HG03565 (cell line): ENCODE results near the gene NFKBIZ.
A peak's percentile ranks its signal among the peaks of the same experiment; 100 is the strongest.

Experiments
- ATAC-seq: cut with Tn5 transposase; IDR thresholded peaks from one replicate; pipeline ENCODE4 v1.9.1; 2021; ENCODE audit warnings: mild to moderate bottlenecking, moderate library complexity; ENCODE audit not compliant: unreplicated experiment

The NFKBIZ gene

DNA sequence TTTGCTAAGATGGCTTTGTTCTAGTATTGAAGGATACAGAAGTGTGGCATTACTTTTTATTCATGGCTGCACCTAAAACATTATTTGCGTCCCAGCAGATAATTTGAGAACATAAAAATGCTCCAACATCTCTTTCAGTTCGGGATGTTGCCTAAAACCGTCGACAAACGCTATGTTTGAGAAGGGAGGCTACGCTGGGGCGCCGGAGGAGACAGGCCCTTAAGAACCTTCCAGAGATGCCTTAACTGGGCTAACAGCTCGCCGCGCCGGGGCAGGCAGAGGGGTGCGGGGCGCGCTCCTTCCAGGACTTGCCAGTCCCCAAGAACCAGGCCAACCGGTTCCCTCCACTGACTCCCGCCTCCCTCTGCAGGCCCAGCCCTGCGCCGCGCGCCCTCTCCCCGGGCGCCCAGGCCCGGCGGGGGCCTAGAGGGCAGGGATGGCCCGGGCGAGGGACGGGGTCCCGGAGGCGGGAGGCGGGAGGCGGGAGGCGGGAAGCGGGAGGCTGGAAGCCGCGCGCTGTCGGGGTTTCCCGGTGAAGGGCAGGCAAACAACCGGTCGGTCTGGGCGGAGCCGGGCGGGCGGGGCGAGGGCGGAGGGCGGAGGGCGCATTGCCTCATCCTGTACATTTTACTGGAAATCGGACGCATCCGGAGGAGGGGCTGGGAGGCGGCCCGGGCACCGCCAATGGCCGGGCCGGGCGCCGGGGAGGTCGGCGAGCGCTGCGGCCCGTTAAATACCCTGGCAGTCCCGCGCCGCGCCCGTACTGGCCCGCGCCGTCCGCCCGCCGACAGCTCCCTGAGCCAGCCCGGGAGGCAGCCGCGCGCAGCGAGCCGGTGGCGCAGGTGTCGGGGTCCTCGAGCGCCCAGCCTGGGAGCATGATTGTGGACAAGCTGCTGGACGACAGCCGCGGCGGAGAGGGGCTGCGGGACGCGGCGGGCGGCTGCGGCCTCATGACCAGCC is at the start of gene NFKBIZ:
Gene NFKBIZ (plus strand): TSS at position 761 of the 960 bp plus-strand sequence. CDS start 115 bp downstream, at position 876.
- ATAC-seq, result peak; percentile 56

DNA sequence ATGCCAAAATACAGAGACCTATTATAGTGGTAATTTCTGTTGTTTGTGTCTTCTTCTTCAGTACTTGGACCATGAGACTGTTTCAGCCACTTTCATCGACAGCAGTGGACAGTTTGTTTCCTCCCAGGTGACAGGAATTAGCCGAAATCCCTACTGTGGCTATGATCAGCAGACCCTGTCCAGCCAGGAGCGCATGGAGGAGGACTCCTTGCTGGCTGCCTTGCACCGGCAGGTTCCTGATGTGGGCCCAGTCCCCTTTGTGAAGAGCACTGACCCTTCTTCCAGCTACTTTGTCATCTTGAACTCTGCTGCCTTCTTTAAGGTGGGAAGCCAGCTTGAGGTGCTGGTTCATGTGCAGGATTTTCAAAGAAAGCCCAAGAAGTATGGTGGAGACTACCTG is 48.1 kb upstream of the NFKBIZ start:
- ATAC-seq, result no peak

- no peak for ATAC-seq
These were observed 47.1 kb upstream of the NFKBIZ start for GRCh38 chr3:101802179-101802578.

GRCh38 chr3:101803173-101803782 is 46.0 kb upstream of the NFKBIZ start:
- ATAC-seq, result peak; percentile 94

GRCh38 chr3:101803939-101804338 is 45.4 kb upstream of the NFKBIZ start:
- no peak for ATAC-seq

DNA sequence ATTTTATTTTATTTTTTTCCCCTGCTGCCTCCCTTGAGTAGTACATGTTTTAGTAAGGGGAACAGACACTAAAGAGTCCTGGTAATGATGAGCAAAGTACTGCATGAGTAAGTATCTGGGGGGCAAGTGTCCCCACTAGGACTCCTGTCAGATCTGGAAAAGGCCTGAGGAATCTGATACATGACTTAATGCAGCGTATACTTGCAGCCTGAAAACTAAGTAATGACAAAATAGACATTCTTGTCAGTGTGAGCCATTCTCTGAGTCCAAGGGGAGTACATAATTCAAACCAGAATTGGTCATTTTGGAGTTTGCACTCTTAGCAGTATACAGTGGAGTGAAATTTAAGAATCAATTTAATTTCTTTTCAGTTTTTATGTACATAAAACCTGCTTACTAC is 42.8 kb upstream of the NFKBIZ start:
- ATAC-seq, result no peak

GRCh38 chr3:101807888-101808287 is 41.4 kb upstream of the NFKBIZ start:
- ATAC-seq, result peak; percentile 59

DNA sequence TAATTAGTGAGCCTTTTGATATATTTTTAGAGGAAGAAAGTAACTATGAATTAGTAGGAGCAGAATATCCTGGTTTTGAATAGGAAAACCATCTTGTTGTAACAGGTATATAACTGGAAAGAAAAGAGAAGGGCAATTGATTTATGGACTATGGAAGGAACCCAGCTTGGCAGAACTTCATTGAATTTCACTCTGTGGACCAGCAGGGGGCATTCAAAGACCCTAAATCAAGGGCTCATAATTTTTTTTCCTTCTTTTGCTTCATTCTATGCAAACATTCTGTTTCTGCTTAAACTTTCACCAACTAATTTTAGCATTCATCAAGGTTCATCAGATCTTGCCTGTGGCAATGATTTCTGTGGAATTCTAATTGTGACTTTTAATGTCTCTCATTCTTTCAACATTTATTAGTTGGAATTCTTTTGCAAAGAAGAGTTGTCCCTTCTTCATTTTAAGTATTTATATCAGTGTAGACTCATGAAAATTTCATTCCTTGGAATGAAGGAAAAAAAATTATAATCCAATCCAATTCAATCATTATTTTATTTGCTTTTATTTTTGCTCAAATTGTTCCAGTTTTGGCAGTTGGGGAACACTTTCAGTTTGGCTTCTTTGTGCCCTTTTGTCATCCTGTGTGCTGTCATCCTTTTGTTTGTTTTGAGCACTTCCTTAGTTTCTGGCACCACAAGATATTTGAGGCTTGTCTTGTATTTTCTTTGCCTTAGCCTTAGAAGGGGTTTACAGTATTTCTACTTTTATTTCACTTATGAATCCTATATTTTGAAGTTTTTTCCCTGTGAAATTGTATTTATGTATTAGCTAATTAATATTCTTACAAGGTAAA is 39.9 kb upstream of the NFKBIZ start:
- ATAC-seq, result peak; percentile 29

- no peak for ATAC-seq
These were observed 39.3 kb upstream of the NFKBIZ start for GRCh38 chr3:101810022-101810418.

DNA sequence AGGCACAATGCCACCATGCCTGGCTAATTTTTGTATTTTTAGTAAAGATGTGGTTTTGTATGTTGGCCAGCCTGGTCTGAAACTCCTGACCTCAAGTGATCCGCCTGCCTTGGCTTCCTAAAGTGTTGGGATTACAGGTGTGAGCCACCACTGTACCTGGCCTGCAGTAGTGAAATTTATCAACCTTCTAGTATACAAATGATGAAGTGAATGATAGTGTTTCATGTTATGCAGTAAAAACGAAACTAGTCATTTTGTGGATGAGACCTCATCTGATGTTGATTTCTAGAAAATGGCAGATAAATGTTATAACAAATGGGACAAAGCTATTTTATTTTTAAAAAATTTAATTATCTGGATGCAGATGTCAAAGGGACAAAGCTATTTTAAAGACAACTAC is 37.4 kb upstream of the NFKBIZ start:
- ATAC-seq, result no peak

- no peak for ATAC-seq
These were observed 36.4 kb upstream of the NFKBIZ start for GRCh38 chr3:101812895-101813294.

GRCh38 chr3:101813817-101814440 is 35.4 kb upstream of the NFKBIZ start:
- no peak for ATAC-seq

DNA sequence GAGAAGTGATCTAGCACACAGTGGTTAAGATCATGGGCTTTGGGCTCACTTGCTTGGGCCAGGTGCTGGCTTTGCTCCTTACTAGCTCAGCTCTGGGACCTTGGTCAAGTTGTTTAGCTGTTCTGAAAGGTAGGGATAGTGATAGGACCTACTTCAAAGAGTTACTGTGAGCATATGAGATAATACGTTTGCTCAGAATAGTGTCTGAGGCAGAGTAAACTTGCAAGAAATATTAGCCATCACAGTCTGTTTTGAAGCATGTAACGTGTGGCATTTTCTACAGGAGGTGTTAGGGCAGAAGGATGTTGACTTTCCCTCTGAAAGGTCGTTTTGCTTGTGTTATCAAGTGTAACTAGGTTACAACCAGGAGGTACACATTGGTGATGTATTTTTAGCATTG is 34.5 kb upstream of the NFKBIZ start:
- ATAC-seq, result no peak

DNA sequence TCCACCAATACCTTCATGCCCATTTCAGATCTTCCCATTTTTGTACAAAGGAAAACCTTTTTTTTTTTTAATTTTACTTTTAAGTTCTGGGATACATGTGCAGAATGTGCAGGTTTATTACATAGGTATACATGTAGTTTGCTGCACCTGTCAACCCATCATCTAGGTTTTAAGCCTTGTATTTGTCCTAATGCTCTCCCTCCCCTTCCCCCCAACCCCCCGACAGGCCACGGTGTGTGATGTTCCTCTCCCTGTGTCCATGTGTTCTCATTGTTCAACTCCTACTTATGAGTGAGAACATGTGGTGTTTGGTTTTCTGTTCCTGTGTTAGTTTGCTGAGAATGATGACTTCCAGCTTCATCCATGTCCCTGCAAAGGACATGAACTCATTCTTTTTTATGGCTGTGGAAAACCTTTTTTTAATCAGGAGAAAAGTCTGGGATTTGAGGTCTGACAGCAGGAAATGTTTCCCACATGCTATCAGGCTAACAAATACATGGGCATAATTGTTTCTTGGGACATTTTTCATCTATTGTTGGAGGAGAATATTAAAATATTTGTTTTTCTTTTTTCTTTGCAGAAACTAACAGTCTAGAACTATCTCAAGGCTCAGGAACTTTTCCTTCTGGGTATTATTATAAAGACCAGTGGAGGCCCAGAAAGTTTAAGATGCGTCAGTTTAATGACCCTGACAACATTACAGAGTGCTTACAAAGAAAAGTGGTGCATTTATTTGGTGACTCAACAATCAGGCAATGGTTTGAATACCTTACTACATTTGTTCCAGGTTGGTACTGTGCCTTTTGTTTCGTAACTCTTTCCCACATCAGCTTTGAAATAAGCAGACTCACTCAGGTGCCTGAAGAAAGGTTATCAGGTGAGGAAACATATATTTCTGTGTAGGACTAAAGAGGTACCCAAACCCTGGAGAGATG is 32.8 kb upstream of the NFKBIZ start:
- no peak for ATAC-seq

GRCh38 chr3:101817992-101818391 is 31.3 kb upstream of the NFKBIZ start:
- ATAC-seq, result no peak

DNA sequence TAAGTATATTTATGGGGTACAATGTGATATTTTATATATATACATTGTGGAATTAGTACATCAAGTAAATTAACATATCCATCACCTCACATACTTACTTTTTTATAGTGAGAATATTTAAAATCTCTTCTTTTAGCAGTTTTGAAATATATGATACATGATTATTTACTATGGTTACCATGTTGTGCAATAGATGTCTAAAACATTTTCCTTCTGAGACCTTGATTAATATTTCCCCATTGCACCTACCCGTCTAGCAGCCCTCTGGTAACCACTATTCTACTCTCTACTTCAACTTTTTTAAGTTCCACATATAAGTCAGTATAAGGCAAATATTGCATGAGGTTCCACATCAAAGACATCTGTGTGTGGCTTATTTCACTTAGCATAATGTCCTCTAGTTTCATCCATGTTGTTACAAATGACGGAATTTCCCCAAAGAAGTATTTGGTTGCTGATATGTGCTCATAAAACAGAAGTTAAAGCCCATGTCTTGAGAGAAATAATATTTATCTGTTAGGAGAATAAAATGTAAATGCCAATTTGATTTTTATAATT is 29.6 kb upstream of the NFKBIZ start:
- ATAC-seq, result peak; percentile 53

DNA sequence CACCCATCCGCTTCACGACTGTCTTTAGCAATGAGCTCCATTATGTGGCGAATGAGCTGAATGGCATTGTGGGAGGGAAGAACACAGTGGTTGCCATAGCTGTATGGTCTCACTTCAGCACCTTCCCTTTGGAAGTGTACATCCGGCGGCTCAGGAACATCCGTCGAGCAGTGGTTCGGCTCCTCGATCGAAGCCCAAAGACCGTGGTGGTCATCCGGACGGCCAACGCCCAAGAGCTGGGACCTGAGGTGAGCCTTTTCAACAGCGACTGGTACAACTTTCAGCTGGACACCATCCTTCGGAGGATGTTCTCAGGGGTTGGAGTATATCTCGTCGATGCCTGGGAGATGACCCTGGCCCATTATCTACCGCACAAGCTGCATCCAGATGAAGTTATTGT is 27.8 kb upstream of the NFKBIZ start:
- ATAC-seq, result no peak

- no peak for ATAC-seq
These were observed 25.8 kb upstream of the NFKBIZ start for GRCh38 chr3:101823525-101823924.

GRCh38 chr3:101824702-101825101 is 24.6 kb upstream of the NFKBIZ start:
- no peak for ATAC-seq
